ENCODE measurements around the gene RAB4B. TPM values are rescaled to one million over a fixed set of nuclear protein-coding genes. Genes with fewer than 3 reads are reported as not detected.

The RAB4B gene
- total and polyA plus RNA-seq, 2 of the 13 experiments (the other 11 are each of a cell fraction or from before 2014, with no cell fraction given), result 3.3 to 5.4 TPM

DNA sequence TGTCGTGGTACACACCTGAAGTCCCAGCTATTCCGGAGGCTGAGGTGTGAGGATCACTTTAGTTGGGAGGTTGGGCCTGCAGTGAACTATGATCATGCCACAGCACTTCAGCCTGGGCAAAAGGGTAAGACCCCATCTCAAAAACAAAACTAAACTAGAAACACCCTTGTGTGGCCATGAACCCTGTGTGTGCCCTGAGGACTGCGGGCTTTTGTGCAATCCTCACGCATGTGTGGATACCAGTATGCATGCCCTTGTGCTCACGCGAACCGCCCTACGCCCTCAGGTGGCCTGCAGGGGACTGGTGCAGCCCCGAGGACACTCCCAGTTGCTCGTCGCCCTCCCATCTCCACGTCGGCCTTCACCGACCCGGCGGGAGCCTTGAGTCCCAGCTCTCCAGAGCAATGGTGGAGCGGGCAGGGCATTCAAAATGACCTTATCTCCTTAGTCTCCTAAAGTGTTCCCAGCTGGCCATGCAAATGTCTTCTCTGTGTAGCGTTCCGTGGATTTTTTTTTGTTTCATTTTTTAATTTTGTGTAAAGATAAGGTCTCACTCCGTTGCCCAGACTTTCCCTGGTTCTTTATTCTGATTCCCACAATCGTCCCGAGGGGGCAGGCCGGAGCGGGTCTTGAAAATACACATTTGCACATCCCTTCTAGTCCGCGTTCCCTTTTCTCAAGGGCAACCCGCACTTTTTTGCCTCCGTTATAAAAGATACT lies 20.1 kb downstream of the RAB4B start (continued):
- no peak; the same call in 1 of the 2 replicates for TF ChIP-seq SOX13 (IDR thresholded peaks at IDR 0.05)
- peak in 1 of 2 experiments; percentile 67; a peak in 1 of 4 replicates for TF ChIP-seq SOX13 (CRISPR knock-in tag; conservative IDR thresholded peaks at IDR 0.05 in 1 of 2, IDR thresholded peaks at IDR 0.05 in 1 of 2)
- TF ChIP-seq U2AF2 (IDR thresholded peaks at IDR 0.05; ENCODE audit: low read depth, low read length), result no peak
- TF ChIP-seq HOXA5 (CRISPR knock-in tag; IDR thresholded peaks at IDR 0.05), result peak; percentile 46; the same call in 1 of the 2 replicates
- TF ChIP-seq, protein P1, sequence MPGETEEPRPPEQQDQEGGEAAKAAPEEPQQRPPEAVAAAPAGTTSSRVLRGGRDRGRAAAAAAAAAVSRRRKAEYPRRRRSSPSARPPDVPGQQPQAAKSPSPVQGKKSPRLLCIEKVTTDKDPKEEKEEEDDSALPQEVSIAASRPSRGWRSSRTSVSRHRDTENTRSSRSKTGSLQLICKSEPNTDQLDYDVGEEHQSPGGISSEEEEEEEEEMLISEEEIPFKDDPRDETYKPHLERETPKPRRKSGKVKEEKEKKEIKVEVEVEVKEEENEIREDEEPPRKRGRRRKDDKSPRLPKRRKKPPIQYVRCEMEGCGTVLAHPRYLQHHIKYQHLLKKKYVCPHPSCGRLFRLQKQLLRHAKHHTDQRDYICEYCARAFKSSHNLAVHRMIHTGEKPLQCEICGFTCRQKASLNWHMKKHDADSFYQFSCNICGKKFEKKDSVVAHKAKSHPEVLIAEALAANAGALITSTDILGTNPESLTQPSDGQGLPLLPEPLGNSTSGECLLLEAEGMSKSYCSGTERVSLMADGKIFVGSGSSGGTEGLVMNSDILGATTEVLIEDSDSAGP (CRISPR knock-in tag; IDR thresholded peaks at IDR 0.05; ENCODE audit: borderline replicate concordance), result peak; percentile 70; the same call in 1 of the 2 replicates
- TF ChIP-seq, protein P2, sequence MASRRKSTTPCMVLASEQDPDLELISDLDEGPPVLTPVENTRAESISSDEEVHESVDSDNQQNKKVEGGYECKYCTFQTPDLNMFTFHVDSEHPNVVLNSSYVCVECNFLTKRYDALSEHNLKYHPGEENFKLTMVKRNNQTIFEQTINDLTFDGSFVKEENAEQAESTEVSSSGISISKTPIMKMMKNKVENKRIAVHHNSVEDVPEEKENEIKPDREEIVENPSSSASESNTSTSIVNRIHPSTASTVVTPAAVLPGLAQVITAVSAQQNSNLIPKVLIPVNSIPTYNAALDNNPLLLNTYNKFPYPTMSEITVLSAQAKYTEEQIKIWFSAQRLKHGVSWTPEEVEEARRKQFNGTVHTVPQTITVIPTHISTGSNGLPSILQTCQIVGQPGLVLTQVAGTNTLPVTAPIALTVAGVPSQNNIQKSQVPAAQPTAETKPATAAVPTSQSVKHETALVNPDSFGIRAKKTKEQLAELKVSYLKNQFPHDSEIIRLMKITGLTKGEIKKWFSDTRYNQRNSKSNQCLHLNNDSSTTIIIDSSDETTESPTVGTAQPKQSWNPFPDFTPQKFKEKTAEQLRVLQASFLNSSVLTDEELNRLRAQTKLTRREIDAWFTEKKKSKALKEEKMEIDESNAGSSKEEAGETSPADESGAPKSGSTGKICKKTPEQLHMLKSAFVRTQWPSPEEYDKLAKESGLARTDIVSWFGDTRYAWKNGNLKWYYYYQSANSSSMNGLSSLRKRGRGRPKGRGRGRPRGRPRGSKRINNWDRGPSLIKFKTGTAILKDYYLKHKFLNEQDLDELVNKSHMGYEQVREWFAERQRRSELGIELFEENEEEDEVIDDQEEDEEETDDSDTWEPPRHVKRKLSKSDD (CRISPR knock-in tag; IDR thresholded peaks at IDR 0.05; ENCODE audit: low read depth), result 0 out of 2 replicates have a peak, but pooled peaks have one; percentile 16
- TF ChIP-seq MXI1 (IDR thresholded peaks at IDR 0.05; ENCODE audit: borderline replicate concordance, low read depth, low read length), result peak; percentile 70; the same call in 1 of the 3 replicates
- TF ChIP-seq ZFP36L1 (CRISPR knock-in tag; IDR thresholded peaks at IDR 0.05), result no peak
- TF ChIP-seq ZNF264 (CRISPR knock-in tag; IDR thresholded peaks at IDR 0.05), result peak; percentile 87
- peak; percentile 74; the same call in 1 of the 2 replicates for TF ChIP-seq PITX1 (CRISPR knock-in tag; IDR thresholded peaks at IDR 0.05)
- 0 out of 2 replicates have a peak, but pooled peaks have one; percentile 13 for TF ChIP-seq KMT2A (CRISPR knock-in tag; IDR thresholded peaks at IDR 0.05)
- no peak for TF ChIP-seq HHEX (CRISPR knock-in tag; IDR thresholded peaks at IDR 0.05)
- 0 out of 2 replicates have a peak, but pooled peaks have one; percentile 43 for TF ChIP-seq KMT2B (CRISPR knock-in tag; IDR thresholded peaks at IDR 0.05)
- no peak for TF ChIP-seq ZBTB3 (CRISPR knock-in tag; IDR thresholded peaks at IDR 0.05; ENCODE audit: borderline replicate concordance, low read depth)
- TF ChIP-seq NCOR1 (IDR thresholded peaks at IDR 0.05; ENCODE audit: borderline replicate concordance, low read length), result 0 out of 2 replicates have a peak, but pooled peaks have one; percentile 42
- TF ChIP-seq STAT5B (CRISPR knock-in tag; IDR thresholded peaks at IDR 0.05), result no peak
- no peak for TF ChIP-seq ONECUT2 (CRISPR knock-in tag; IDR thresholded peaks at IDR 0.05)
- TF ChIP-seq, protein P3, sequence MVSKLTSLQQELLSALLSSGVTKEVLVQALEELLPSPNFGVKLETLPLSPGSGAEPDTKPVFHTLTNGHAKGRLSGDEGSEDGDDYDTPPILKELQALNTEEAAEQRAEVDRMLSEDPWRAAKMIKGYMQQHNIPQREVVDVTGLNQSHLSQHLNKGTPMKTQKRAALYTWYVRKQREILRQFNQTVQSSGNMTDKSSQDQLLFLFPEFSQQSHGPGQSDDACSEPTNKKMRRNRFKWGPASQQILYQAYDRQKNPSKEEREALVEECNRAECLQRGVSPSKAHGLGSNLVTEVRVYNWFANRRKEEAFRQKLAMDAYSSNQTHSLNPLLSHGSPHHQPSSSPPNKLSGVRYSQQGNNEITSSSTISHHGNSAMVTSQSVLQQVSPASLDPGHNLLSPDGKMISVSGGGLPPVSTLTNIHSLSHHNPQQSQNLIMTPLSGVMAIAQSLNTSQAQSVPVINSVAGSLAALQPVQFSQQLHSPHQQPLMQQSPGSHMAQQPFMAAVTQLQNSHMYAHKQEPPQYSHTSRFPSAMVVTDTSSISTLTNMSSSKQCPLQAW (CRISPR knock-in tag; IDR thresholded peaks at IDR 0.05), result peak; percentile 35; the same call in 1 of the 2 replicates
- TF ChIP-seq ZNF232 (CRISPR knock-in tag; IDR thresholded peaks at IDR 0.05; ENCODE audit: borderline replicate concordance), result peak; percentile 67
- no peak for TF ChIP-seq ZNF333 (CRISPR knock-in tag; IDR thresholded peaks at IDR 0.05; ENCODE audit: borderline replicate concordance)
- TF ChIP-seq, protein P4, sequence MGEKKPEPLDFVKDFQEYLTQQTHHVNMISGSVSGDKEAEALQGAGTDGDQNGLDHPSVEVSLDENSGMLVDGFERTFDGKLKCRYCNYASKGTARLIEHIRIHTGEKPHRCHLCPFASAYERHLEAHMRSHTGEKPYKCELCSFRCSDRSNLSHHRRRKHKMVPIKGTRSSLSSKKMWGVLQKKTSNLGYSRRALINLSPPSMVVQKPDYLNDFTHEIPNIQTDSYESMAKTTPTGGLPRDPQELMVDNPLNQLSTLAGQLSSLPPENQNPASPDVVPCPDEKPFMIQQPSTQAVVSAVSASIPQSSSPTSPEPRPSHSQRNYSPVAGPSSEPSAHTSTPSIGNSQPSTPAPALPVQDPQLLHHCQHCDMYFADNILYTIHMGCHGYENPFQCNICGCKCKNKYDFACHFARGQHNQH (CRISPR knock-in tag; IDR thresholded peaks at IDR 0.05), result peak; percentile 45
- TF ChIP-seq, protein P5, sequence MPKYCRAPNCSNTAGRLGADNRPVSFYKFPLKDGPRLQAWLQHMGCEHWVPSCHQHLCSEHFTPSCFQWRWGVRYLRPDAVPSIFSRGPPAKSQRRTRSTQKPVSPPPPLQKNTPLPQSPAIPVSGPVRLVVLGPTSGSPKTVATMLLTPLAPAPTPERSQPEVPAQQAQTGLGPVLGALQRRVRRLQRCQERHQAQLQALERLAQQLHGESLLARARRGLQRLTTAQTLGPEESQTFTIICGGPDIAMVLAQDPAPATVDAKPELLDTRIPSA (CRISPR knock-in tag; IDR thresholded peaks at IDR 0.05; ENCODE audit: borderline replicate concordance), result no peak
